Measurements from ENCODE around the gene CLDN18. TPM values are rescaled to one million over a fixed set of nuclear protein-coding genes. Genes with fewer than 3 reads are reported as not detected.

The CLDN18 gene
- total RNA-seq, 1 experiment from 2014 or later: not detected

DNA sequence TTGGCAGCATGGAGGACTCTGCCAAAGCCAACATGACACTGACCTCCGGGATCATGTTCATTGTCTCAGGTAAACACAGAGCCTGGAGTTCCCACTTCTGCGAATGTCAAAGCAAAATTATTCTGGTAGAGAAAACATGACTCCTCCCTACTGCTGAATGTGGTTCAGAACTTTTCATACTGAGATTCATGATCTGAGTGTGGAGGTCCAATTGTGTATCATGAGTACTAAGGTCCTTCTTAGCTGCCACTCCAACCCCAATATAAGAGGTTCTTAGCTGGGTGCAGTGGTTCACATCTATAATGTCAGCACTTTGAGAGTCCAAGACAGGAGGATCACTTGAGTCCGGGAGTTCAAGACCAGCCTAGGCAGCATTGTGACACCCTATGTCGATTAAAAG, 13.8 kb downstream of the CLDN18 start:
- DNase-seq (ENCODE audit: extremely low read depth, low read depth): no peak

DNA sequence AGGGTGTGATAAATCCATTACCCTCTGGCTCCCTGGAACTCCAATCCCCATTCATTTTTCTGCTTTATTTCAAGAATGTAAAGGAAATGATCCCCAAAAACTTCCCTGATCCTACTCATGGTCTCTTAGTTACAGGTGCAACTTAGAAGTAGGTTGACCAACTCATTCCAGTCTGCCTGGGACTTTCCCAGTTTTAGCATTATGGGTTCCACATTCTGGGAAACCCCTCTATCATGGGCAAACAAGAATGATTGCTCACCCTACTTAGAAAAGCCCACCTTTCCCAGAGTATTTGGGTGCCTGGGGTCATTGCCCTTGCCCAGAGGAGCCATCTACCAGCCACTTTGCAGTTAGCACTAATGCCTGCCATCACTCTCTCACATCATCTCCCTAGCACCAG, 15.6 kb downstream of the CLDN18 start:
- DNase-seq (ENCODE audit: extremely low read depth, low read depth): no peak

- no peak for DNase-seq (ENCODE audit: extremely low read depth, low read depth)
Measured at GRCh38 chr3:138027821-138028220, 17.9 kb downstream of the CLDN18 start.

DNA sequence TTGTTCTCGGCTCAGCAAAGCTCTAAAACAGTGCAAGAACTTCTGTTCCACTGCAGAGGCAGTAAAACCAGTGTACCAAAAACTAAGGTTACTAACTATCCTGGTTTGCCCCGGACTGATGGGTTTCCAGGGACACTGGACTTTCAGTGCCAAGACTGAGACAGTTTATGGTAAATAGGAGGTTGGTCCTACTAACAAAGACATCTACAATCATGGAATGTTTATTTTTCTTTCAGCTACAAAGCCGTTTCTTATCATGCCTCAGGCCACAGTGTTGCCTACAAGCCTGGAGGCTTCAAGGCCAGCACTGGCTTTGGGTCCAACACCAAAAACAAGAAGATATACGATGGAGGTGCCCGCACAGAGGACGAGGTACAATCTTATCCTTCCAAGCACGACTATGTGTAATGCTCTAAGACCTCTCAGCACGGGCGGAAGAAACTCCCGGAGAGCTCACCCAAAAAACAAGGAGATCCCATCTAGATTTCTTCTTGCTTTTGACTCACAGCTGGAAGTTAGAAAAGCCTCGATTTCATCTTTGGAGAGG, 20.8 kb downstream of the CLDN18 start:
- no peak for DNase-seq (ENCODE audit: extremely low read depth, low read depth)

GRCh38 chr3:138031536-138031935, 21.6 kb downstream of the CLDN18 start:
- DNase-seq (ENCODE audit: extremely low read depth, low read depth): no peak

- DNase-seq (ENCODE audit: extremely low read depth, low read depth): no peak
Measured at GRCh38 chr3:138032567-138032966, 22.6 kb downstream of the CLDN18 start.

- DNase-seq (ENCODE audit: extremely low read depth, low read depth): no peak
Measured at GRCh38 chr3:138033202-138033691, 23.3 kb downstream of the CLDN18 start.

DNA sequence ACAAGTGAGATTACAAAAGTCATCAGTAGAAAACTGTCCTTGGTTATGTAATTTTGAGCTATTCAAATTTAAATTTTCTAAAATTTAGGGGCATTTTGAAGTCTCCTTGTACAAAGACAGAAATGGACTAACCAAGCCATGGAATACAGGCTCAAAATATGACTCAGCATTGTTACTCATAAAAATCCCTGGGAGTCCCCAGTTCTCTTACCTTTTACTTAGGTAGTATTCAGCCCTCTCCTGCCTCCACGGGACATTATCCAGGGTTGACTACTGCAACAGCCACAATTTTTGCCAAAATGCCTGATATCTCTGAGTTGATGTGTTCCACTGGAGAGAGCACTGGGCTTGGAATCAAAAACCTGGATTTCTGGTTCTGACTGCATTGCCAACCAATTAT, 25.0 kb downstream of the CLDN18 start:
- no peak for DNase-seq (ENCODE audit: extremely low read depth, low read depth)

DNA sequence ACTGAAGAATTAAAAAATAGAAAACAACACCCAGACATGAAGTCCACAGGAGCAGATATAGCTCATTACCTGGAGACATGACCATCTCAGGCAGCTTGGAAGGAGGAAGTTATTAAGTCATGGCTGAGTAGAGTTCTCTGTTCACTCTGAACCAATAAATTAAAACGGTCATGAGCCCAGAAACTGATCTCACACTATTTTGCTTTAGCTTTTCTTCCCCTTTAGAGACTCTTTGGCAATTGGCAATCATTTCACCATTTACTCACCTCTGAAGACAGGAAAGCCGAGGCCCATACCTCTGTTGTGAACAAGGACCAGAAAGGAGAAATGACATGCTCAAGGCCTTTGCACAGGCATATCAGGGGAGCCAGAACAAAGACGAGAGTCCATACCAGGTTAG, 26.6 kb downstream of the CLDN18 start:
- no peak for DNase-seq (ENCODE audit: extremely low read depth, low read depth)

- no peak for DNase-seq (ENCODE audit: extremely low read depth, low read depth)
Measured at GRCh38 chr3:138038725-138039462, 28.9 kb downstream of the CLDN18 start.

DNA sequence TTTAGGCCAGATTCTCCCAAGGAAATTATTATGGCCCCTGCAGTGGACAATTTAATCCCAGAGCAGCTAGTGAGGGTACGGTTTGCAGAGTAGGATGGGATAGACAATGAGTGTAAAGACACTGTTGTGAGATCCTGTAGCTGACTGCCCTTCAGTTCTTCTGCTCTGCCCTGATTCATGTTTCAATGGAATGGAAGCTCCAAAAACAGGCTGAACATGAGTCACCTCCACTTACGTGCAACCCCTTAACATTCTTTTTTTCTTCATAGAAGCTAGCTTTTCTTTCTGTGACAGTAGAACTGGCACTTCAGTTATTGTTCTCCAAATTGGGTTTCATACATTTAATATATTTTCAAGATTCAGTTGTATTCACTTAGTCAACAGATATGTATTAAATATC, 32.1 kb downstream of the CLDN18 start:
- DNase-seq (ENCODE audit: extremely low read depth, low read depth): no peak

GRCh38 chr3:138043266-138044029, 33.5 kb downstream of the CLDN18 start:
- DNase-seq (ENCODE audit: extremely low read depth, low read depth): no peak

DNA sequence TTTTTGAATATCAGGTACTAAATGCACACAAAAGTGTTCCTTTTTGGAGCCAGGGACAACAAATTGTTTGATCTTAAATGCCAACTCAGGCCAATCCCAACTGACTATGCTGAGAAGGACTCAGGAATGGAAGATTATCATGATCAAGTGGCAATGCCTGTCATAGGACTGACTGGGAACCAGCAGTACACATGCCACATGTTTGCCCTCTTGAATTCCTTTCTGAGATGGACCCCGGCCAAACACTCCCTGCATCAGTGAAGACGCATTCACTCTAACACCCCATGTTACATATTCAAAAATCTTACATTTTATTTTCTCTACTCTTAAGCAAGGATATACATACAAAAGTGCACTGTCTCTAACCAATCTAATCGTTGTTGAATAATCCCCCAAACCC, 36.1 kb downstream of the CLDN18 start:
- DNase-seq (ENCODE audit: extremely low read depth, low read depth): no peak

DNA sequence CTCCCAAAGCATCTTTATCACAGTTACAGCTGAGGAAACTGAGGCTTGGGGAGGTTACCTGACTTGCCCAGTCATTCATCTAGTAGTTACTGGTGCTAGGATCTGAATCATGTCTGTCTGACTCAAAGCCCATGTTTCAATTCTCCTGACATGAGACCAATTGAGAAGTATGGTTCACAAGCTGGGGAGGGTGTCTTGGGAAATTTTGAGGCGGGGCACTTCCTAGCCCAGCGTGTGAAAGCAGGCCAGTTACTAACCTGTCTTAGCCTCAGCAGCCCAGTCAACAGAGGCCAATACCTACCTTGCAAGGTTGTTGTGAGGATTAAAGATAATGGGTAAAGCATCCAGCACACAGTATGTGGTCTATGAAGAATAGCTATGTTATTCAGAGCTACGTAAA, 37.0 kb downstream of the CLDN18 start:
- DNase-seq (ENCODE audit: extremely low read depth, low read depth): no peak

DNA sequence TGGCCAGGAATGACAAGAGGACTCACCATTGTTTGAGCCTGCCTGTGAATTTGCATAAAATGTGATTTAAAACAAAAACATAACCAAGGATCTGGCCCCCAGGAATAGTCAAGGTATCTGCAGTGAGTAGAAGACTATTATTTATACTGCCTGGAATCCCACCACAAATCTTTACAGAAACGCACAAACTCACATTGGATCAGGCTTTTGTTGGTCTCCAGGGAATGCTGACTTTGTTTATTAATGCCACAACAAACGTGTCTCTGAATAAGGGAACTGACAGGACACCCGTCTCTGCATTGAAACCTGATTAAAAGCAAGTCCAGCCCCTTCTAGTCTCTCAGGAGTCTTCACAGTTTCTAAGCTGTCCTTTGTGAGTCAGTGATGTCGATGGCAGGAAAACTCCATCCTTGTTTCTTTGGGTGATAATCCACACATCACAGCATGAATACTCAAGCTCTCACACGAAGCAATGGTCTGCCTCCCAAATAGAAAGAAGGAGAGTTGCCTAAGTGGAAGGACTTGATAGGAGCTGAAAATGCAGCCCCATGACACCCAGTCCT, 37.7 kb downstream of the CLDN18 start:
- DNase-seq (ENCODE audit: extremely low read depth, low read depth): no peak

GRCh38 chr3:138049157-138049919, 39.4 kb downstream of the CLDN18 start:
- no peak for DNase-seq (ENCODE audit: extremely low read depth, low read depth)

DNA sequence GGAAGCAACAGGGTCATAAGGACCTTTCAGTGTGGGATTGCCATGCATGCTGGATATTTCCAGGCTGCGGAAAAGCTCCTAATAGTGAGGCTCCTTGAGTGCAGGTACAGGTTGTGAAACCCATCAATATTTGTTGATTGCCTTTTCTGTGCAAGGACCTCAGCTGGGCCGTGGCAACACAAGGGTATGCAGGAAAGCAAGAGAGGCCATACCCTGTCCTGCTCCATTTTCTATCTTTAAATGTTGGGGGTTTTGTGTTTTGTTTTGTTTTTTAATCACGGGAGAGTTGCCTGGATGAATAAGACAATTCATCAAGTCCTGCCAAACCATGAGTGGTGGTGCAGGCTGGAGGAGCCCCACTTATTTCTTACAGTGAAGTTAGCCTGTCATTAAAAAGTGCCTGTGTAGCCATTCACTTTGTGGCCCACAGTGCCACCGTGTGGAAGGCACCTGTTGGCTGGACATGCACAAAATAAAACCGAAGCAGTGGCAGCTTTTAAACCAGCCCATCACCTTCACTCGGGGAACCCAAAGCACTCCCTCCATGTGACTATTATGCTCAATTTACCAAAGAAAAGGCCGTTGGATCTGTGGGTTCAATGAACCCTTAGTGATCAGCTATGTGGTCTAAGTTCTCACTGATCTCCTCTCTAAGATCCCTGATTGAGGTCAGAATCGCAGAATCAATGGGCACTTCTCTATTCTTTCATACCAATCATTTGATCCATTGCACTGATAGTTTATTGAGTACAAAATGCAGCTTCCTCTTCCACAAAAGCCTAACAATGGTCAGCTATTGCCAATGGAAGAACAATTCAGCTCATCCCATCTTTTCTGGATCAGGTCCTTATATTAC, 42.2 kb downstream of the CLDN18 start:
- peak; percentile 30 for DNase-seq (ENCODE audit: extremely low read depth, low read depth)

DNA sequence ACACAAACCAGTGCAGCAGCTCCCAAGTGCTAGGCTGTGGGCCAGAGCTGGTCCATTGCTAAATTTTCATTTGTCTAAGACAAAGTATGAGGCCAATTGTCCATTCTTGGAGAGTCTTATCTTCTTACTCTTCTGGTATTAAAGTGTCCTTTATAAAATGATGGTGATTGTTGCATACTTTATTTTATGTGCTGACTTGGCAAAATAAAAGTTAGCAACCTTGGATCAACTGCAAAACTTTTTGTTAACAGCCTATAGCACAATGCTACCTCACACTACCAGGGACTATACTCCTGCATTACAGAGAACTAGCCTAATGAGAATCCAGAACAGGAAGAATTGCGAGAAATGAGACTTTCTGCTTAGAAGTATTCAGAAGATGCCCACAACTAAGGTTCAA, 44.1 kb downstream of the CLDN18 start:
- no peak for DNase-seq (ENCODE audit: extremely low read depth, low read depth)

DNA sequence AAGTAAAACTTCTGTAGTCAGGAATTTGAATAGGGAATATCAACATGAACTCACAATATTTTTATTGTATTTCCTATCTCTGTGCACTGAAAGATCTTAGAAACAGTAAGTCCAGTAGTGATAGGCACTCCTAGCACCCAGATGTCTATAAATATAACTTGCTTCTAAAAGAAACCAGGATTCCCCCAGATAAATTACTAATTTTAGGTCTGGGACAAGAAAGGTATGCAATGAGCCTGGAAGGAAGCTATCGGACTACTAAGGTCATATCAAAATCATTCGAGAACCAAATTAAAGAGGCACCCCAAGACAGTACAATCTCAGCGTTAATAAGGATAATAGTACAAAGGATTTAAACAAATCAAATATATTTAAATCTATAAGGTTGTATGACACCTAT, 47.4 kb downstream of the CLDN18 start:
- no peak for DNase-seq (ENCODE audit: extremely low read depth, low read depth)

- DNase-seq (ENCODE audit: extremely low read depth, low read depth): no peak
Measured at GRCh38 chr3:138059261-138059660, 49.3 kb downstream of the CLDN18 start.

All from NCI-H460 (cell line).